HG02798 (cell line): ENCODE measurements around the gene ACY1.

Experiments used
- ATAC-seq: cut with Tn5 transposase; IDR thresholded peaks from one replicate; pipeline ENCODE4 v1.9.1; 2021; ENCODE audit warnings: mild to moderate bottlenecking; ENCODE audit not compliant: unreplicated experiment, poor library complexity

ACY1 gene

DNA sequence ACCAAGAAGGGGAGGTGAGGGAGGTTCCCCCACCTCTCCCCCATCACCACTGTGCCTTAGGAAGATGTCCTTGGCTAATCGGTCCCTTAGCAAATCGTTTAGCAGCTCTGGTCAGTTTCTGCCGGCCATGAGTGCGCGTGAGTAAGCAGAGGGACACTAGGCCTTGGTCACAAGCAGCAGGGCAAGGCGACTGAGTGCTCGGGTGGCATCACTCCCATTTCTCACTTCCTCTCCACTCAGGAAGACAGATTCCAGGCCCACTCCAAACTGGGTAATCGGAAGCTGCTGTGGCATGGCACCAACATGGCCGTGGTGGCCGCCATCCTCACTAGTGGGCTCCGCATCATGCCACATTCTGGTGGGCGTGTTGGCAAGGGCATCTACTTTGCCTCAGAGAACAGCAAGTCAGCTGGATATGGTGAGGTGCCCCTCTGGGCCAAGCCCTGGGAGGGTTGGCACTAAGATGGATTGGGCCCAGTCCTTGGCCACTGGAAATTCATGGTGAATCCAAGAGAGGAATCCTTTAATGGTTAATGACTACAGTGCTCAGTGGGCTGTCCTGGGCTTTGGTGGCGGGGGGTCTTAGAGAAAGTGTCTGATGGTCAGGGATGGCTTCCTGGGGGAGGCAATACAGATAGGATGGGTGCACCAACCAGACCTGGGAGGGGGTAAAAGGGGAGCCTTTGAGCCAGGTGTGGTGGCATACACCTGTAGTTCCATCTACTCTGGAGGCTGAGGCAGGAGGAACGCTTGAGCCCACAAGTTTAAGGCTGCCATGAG lies 37.2 kb upstream of the ACY1 start:
- ATAC-seq = no peak

- no peak for ATAC-seq
Measured at GRCh38 chr3:51946796-51947195, 36.5 kb upstream of the ACY1 start.

GRCh38 chr3:51947215-51947900 lies 36.0 kb upstream of the ACY1 start:
- ATAC-seq = no peak

GRCh38 chr3:51948016-51948580 lies 35.2 kb upstream of the ACY1 start:
- no peak for ATAC-seq

DNA sequence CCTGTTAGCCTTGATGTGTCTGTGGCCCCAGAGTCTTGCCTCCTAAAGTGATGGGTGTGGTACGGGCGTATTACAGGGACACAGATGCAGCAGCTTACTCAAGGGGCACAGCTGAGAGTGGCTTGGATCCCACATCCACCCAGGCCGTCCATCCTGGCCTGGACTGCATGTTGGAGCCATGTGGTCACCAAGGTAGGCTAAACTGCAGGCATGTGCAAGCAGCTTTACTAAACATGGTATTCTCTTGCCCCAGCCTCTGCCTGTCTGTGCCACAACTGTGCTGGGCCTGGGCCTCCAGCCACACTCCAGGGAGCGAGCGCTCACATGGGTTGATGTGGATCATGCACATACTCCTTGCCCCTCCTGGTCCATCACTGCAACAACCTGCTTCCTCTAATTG lies 34.2 kb upstream of the ACY1 start:
- no peak for ATAC-seq

DNA sequence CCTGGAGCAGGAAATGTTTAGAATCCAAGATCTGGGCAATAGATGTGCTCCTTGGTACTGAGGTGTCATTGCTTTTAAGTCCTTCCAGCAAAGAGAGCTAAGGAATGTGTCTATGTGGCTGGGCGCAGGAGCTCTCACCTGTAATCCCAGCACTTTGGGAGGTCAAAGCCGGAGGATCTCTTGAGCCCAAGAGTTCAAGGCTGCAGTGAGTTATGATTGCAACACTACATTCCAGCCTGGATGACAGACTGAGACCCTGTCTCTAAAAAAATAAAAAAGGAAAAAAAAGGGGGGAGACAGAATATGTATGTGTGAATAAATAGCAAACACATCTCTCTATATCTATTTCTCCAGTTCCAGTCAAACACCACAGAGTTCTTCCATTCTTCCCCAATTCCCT lies 32.4 kb upstream of the ACY1 start:
- no peak for ATAC-seq

DNA sequence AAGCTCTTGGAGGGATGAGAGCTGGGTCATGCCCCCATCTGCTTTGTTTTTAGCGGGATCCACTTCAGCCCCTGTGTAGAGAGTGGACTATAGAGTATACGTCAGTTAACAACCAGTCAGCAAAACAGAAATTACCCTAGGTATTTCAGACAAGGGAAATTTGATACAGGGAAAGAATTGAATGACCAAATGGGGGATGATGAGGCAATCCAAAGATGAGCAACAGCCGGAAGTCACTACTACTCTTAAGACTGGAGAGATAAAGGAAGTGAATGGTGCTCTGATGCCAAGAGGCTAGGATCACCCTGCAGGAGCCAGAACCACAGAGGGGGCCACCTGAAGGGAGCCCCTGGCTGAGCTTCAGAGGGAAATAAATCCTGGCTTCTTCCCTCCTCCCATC lies 29.9 kb upstream of the ACY1 start:
- no peak for ATAC-seq

DNA sequence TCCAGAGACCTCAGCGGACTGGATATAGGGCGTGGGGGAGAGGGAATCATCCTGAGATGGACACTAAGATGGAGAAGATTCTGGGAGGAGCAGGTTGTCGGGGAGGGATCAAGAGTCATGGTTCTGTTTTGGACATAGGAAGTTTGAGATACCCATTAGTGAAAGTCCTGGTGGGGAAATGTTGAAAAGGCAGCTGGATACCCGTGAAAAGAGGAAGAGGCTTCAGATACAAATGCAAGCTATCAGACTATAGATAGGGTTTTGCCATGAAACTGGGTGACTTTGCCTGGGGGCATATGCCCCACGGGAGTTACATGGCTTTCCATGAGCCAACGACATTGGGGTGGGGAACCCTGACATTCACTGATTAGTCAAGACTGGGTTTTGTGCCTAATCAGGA lies 29.2 kb upstream of the ACY1 start:
- ATAC-seq = no peak

DNA sequence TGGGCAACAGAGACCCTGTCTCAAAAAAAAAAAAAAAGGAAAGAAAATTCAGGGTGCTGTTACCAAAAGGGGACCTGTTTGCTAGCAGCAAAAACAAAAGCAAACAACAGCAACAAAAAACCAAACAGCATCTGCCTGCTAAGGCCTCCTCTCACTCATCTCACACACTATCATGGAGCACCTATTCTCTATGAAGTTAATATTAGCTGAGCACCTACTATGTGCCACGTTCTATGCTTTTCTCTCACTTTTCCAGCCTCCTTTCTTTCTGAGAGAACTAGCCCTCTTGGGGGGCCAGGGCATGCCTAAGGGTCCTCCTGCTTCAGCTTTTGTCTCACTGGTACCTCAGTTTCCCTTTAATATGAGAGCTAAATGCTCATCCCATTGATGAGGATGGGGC lies 28.6 kb upstream of the ACY1 start:
- no peak for ATAC-seq

DNA sequence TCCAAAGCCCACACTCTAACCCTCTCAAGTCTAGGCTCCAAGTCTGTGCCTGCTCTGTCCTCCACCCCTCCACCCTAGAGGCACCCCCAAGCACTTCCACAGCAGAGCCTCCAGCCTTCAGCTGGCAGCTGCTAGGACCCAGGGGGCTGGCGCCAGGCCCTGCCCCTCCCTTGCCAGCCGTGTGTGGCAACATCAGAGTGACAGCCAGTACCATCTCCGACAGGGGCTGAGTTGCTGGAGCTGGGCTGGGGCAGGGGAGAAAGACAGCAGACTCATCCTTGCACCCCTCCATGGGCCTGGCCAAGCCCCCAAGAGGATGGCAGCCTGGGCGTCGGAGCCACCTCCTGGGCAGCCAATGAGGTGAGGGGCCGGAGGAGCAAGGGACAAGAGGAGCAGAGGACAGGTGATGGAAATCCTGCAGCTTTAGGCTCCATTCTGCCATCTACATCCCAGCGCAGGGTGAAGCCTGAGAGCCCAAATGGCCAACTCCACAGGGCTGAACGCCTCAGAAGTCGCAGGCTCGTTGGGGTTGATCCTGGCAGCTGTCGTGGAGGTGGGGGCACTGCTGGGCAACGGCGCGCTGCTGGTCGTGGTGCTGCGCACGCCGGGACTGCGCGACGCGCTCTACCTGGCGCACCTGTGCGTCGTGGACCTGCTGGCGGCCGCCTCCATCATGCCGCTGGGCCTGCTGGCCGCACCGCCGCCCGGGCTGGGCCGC lies 28.0 kb upstream of the ACY1 start, which contains the start of gene GPR62:
GPR62 (plus strand) TSS at position 207 of the 718 bp plus-strand sequence; CDS start at position 479, 272 bp downstream.
- no peak for ATAC-seq

DNA sequence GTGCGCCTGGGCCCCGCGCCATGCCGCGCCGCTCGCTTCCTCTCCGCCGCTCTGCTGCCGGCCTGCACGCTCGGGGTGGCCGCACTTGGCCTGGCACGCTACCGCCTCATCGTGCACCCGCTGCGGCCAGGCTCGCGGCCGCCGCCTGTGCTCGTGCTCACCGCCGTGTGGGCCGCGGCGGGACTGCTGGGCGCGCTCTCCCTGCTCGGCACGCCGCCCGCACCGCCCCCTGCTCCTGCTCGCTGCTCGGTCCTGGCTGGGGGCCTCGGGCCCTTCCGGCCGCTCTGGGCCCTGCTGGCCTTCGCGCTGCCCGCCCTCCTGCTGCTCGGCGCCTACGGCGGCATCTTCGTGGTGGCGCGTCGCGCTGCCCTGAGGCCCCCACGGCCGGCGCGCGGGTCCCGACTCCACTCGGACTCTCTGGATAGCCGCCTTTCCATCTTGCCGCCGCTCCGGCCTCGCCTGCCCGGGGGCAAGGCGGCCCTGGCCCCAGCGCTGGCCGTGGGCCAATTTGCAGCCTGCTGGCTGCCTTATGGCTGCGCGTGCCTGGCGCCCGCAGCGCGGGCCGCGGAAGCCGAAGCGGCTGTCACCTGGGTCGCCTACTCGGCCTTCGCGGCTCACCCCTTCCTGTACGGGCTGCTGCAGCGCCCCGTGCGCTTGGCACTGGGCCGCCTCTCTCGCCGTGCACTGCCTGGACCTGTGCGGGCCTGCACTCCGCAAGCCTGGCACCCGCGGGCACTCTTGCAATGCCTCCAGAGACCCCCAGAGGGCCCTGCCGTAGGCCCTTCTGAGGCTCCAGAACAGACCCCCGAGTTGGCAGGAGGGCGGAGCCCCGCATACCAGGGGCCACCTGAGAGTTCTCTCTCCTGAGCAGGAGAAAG lies 27.2 kb upstream of the ACY1 start:
- peak; percentile 45 for ATAC-seq

GRCh38 chr3:51957520-51958205 lies 25.7 kb upstream of the ACY1 start:
- ATAC-seq = no peak

- ATAC-seq = no peak
Measured at GRCh38 chr3:51958603-51959521, 24.5 kb upstream of the ACY1 start.

DNA sequence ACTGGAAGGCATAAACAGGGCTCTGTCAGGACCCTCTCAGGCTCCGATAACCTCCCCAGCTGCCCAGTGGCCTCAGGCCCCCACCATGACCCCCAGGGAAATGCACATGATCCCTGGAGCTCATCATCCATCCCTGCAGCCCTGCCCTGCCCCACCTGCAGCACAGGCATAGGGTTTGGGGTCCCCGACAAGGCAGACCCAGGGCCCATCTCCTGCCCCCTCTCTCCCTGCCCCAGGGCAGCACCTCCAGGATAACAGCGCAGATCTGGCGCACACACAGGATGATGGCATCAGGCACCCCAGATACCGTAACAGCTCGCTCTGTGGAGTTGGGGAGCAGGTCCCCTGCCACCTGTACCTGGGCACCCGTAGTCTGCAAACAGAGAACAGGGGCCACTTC lies 23.7 kb upstream of the ACY1 start:
- ATAC-seq = no peak

DNA sequence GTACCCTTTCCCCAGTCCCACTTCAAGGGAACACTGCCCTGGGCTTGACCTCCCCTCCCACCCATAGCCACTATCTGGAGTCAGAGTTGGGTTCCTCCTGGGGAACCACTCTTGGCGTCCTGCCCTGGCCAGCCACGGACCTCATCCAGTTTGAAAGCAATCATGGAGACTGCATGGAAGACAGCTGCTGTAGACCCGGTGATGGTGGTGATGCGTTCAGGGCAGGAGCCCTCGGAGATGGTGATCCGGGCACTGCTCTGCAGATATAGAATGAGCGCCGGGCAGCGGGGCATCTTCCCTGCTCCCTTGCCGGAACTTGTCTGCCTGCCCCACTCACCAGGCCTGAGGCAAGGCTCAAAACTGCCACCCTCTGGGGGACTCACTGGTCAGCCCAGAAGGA lies 22.9 kb upstream of the ACY1 start:
- no peak for ATAC-seq

- ATAC-seq = no peak
Measured at GRCh38 chr3:51961011-51961410, 22.3 kb upstream of the ACY1 start.

GRCh38 chr3:51961602-51962569 lies 21.4 kb upstream of the ACY1 start:
- ATAC-seq = no peak
